Kidney glomerular epithelial cell (primary cell): ENCODE measurements around the gene GCC2.
"Not testable (repeated sequence)": the region's sequence is repeated elsewhere in the genome, so short reads cannot be mapped to it uniquely, and the experiment has no call there.

Experiments
- DNase-seq: peaks from one replicate; lab custom pipeline; 2025; lab: John Stamatoyannopoulos, UW

The GCC2 gene, protein sequence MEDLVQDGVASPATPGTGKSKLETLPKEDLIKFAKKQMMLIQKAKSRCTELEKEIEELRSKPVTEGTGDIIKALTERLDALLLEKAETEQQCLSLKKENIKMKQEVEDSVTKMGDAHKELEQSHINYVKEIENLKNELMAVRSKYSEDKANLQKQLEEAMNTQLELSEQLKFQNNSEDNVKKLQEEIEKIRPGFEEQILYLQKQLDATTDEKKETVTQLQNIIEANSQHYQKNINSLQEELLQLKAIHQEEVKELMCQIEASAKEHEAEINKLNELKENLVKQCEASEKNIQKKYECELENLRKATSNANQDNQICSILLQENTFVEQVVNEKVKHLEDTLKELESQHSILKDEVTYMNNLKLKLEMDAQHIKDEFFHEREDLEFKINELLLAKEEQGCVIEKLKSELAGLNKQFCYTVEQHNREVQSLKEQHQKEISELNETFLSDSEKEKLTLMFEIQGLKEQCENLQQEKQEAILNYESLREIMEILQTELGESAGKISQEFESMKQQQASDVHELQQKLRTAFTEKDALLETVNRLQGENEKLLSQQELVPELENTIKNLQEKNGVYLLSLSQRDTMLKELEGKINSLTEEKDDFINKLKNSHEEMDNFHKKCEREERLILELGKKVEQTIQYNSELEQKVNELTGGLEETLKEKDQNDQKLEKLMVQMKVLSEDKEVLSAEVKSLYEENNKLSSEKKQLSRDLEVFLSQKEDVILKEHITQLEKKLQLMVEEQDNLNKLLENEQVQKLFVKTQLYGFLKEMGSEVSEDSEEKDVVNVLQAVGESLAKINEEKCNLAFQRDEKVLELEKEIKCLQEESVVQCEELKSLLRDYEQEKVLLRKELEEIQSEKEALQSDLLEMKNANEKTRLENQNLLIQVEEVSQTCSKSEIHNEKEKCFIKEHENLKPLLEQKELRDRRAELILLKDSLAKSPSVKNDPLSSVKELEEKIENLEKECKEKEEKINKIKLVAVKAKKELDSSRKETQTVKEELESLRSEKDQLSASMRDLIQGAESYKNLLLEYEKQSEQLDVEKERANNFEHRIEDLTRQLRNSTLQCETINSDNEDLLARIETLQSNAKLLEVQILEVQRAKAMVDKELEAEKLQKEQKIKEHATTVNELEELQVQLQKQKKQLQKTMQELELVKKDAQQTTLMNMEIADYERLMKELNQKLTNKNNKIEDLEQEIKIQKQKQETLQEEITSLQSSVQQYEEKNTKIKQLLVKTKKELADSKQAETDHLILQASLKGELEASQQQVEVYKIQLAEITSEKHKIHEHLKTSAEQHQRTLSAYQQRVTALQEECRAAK (N-terminal part only)

DNA sequence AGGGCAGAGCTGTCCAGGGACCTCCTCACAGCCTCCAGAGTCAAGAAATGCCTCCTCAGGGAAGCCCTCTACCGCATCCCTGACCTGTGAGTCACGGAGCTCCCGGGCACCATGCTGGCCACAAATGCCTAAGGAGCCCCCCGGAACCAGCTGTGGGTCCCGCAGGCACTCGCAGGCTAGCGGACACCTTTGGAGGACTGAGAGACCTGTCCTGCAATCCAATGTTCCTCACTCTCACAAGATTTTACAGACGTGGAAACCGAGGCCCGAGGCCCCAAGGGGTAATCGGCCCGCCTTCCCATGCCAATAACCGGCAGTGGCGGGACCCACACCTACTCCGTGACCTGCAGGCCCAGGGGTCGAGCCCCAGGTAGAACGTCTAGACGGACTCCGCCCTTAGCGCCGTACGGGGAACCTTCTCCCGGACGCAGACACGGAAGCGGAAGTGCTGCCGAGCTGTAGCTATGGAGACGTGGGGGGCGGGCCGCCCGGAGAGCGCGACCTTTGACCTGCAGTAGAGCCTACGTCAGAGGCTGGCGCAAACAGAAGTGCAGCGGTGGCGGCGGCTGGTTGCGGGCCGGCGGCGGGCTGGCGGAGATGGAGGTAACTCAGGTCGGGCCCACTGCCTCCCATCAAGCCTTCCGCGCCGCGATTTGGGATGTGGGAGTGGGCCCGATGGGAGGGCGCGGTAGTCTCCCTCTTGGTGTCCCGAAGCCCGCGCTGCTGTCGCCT, at the start of gene GCC2:
Gene GCC2 (plus strand): TSS at position 529 of the 732 bp plus-strand sequence. CDS start 69 bp downstream, at position 598.
- peak; percentile 86 for DNase-seq

DNA sequence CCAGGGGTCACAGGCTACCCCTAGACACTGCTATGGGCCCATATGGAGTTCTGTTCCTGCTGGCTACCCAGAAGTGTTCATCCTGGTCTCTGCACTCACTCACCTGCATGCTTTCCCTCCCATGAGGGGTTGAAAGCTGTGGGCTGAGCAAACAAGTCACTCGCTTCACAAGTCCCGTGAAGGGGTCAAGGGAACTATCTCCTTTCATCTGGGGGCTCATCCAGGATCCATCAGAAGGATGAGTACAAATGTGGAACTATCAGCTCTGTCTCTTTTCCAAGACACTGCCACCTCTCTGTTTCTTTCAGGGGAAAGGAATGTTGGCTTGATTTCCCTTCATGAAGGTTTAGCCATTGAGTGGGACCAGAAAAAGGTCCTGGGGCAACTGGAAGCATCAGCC, 49.5 kb upstream of the GCC2 start:
- no peak for DNase-seq

DNA sequence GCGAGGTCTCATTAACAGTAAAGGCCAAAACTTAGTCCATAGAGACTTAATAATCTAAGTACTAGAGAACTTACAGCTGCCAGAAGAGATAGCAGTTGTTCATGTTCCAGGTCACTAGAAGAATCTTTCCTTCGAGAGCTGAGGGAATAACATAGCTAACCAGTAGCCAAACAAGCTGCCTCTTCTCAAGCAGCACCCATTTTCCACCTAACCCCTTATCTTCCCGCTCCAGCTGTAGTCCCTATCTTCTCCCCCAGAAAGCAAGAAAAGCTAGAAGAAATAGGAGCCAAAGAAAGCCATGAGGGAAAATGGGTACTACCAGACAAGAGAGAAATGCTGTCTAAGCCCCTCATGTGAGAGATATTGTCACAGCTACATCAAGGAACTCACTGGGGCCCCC, 47.2 kb upstream of the GCC2 start:
- no peak for DNase-seq

DNA sequence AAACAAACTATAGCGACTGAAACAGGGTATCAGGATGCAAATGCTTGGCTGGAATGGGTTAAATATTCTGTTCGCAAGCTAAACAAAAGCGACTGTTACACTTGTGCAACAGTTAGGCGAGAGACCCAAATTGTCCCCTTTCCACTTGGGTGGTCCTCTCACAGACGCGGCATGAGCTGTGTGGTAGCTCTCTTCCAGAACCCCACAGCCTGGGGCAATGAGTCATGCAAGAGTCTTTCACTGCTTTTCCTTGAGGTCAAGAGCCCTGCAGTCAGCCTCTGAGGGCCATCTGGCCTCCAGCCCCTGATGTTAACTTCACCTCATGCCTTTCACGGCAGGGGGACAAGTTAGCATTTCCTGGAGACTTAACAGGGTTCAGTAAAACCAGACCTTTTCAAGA, 45.5 kb upstream of the GCC2 start:
- DNase-seq = no peak

DNA sequence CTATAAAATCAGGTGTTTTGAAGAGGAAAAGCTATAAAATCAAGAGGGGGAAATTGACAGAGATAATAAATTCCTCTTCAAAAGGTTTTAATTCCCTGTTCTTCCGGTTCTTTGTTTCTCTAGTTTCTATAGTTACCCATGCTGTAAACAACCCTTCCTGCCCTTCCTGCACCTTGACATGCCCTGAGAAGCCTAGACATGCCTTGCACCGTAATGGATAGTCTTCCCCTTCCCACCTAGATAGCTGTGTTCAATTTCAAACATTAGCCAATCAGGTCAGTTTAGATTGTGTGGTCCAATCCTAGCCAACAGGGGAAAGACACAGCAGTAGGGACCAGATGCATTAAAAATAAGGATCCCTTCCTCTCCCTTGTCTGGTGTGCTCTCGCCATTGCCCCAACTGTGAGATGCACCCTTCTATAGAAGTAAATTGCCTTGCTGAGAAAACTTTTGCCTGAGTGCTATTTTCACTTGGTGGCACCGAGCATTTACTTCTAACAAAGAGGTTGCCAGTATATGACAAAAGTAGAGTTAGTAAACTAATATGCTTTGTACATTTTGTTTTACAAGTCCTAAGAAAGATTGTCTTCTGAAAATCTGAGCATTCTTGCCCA, 44.1 kb upstream of the GCC2 start:
- no peak for DNase-seq

DNA sequence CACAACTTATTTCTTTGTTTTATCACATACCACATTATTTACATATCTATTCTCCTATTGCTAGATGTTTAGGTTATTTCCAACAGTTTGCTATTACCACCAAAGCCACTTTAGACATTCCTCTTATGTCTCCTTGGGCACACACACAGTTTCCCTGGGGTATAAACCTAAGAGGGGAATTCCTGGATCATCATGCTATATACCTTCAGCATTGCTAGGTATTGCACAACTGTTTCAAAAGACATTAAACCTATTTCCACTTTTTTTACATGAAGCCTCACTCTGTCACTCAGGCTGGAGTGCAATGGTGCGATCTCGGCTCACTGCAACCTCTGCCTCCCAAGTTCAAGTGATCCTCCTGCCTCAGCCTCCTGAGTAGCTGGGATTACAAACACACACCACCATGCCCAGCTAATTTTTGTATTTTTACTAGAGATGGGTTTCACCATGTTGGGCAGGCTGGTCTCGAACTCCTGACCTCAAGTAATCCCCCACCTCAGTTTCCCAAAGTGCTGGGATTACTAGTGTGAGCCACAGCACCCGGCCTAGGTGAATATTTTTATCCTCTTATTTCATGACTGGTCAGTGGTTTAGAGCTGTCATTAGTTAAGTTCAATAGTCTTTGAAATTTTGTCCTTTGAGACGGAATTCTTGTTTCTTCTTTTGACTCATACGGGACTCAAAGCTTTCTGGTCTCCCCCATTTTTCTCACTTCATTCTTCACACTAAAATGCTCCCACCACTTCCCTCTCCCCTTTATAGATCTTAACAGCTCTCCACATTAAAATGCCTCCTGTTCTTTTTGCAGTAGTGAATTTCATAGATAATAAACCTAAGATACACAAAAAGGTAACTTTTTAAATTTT, 40.9 kb upstream of the GCC2 start:
- no peak for DNase-seq

DNA sequence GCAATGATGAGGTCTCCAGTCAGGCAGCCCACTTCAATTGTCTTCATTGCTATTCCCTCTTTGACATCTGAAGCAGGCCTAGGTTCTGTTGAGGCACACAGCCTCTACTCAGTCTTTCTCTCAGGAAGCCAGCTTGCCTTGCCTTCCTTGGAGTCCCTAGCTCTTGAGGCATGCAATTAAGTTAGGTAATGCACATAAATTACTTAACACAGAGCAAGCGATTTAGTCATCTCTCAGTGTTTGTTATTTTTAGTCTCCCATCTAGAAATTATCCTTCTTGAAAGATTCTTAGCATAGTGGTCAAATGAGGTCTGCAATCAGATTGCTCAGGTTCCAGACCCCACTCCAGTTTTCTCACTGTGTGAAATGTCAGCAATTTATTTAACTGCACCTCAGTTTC, 39.2 kb upstream of the GCC2 start:
- DNase-seq = peak; percentile 52

DNA sequence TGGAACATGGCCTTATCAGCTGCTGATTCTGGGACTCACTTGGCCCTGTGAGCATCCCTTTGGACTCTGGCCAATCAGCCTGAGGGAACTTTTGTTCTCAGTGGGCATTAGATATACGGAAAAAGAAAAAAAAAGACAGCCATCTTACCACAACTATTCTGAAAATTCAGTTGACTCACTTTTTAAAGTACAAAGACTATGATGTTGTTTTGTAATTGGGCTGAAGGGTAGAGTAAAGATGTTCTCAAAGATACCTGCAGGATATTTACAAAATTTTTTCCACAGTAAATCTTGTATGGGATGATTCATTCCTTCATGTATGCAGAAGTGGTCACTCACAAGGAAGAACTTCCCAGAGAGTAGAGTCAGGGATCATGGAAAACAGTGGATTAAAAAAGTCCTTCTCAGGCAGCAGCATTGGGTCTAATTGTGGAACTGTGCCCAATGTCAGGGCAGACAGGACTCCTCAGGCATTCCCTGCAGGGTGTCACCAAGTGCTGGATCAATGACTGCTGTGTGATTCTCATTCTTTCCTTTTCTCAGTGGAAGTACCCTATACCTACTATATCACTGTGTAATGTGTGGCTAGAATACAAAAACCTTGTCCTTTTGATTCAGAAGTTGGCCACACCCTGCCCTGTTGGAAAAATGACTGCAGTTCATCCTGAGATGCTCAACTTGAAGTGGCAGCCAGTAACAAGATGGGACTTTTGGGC, 35.9 kb upstream of the GCC2 start:
- peak; percentile 84 for DNase-seq

DNA sequence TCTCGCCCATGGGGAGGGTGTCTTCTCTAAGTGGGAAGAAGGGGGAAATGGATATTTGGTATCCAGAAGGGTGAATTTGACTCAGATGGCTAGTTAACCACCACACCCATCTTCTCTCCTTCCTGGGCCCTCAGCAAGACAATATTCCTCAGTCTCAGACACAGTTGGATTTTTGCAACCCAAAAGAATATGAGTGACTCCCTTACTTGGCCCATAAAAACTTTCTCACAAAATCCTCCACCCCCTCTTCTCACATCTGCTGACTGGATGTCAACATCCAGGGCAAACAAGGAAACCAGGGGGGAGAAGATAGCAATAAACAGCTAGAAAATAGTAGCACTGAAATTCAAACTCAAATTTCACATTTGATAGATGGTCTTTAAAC, 35.3 kb upstream of the GCC2 start:
- DNase-seq = no peak

DNA sequence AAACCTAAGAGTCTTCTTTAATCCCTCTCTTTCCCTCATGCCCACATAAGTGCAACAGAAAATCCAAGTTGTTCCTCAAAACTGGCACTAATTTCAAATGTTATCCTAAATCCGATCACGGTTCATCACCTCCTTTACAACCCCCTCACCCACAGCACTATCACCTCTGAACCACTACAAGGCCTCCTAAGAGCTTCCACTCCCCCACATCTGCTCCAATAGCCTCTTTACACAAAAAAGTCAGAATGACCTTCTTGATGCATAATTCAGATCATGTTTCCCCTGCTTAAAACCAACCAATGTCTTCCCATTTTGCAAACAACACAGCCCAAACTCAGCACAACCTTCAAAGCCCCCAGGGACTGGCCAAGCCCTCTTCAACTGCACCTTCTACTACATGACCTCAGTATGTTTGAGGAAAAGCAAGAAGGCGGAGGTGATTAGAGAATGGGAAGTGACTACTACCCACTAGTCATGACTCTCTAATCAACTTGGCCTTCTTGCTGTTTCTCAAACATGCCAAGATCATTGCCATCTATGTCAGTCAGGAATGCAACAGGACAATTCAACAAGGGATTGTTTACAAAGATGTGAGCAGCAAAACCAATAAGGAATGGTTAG, 34.6 kb upstream of the GCC2 start:
- no peak for DNase-seq

DNA sequence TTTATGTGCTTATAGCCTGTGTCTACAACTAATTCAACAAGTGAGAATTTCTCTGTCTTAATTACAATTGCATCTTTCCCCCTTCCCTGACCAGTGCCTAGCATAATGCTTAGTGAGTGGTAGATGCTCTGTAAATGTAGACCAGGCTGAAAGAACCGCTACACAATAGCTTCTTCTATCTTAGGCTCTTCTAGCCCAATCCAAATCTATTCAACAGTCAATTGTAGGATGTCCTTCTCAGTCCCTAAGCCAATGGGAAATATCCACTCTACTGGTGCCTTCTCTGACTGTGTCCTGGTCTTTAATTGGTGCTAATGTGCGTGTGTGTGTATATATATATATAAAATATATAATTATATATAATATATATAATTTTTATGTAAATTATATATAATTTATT, 34.1 kb upstream of the GCC2 start:
- no peak for DNase-seq

DNA sequence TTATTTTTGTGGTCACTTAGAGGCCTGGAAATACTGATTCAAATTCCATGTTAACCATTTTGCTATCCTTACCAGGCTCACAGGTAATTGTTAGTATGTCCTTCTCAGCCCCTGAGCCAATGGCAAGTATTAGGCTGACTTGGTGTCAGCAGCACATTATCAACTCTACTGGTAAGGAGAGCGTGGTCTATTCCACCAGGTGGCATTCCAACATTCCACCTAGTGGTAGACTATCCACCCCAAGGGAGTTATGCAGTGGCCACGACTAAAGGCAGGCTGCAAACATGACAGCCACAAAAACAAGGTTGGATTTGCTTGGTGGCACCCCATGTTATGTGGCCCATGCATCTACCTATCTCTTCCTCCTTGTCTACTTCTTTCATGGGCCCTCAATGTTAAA, 31.8 kb upstream of the GCC2 start:
- no peak for DNase-seq

DNA sequence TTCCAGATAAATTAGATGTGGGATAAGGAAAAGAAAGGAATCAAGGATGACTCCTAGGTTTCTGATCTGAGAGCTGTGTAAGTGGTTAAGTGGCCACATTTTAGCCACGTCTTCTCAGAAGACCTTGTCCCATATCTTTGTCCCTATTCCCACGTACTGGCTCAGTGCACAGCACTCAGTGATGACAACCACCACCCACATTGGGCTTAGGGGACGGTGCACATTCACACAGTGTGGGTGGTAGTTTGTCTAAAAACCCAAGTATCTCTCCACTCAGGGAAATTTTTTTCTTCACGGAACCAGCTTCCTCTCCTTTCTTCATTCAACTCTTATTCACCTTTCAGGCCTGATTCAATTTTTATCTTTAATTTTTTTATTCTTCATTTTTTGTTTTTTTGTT, 30.6 kb upstream of the GCC2 start:
- DNase-seq = no peak

DNA sequence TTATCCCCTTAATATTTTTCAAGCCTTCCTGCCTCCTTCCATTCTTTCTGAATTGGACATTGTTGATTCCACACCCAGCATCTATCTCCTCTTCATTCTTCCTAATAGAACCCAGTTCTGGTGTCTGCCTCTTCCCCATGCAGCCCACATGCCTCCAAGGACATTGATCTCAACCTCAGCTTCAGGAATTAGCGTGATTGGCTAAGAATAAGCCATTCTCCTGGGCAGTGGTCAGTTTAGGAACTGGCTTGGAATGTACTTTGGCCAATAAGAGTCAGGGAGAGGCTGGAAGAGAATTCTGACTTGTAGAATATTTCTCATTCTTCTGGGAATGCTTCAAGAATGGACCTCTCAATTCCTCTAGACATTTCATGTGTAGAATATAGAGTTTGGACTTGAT, 25.9 kb upstream of the GCC2 start:
- DNase-seq = no peak

DNA sequence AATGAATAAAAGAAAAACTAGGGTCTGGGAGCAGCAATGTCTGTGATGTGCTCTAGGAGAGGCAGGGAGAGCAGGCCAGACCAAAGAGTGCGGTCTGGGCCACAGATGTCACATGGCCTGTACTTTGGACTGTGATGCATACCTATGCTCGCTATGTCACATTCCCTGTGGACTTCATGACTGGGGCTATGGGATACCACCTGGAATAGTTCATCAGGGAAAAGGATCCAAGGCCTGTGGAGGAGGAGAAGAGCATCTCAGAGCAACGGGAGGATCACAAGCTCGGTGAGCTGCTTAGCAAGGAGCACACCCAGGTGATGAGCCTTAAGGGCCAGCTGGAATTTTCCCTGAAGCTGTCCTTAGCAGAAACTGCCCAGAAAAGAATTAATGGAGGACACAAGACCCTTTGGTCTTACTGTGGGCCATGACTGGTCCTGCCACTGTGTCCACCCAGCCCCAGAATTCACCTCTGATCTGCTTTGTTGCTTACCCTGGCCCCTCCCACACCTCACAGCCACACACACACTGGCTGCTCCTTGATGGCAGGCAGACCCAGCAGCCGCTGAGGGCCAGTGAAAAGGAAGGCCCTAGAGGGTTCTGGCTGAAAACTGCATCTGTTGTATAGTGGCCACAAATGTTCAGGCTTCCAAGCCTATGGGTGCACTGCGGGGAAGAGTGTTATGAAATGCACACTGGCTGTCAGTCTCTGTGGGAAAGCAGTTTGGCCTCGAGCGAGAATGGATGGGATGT, 25.3 kb upstream of the GCC2 start:
- DNase-seq = no peak

DNA sequence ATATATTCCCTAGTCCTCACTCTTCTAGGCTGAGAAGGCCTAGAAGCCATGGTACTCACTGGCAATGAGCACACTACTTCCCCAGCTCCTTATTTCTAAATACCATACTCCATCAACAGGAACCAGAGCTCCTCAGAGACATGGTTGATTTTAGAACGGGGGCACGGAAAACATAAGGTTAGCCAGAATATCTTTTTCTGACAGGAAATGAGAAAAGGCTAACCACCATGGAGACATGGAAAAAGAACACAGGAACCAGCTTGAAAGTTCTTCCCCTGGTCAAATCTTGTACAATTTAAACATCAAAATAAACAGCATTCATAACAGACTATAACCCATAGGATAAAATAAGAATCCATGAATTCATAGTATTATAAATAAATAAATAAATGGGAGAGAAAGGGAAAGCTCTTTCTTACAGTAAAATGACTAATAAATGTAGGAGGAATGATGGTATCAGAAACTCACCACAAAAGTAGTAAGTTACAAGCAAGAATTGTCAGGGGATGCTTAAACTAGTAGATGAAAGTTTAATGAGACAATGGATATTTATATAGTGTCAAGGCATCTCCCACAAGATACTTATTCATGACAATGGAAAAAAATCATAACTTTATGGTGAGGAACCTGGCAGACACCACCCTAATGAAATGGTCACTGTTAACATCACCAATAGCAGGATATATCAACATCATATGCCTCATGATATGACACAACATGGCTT, 20.6 kb upstream of the GCC2 start:
- DNase-seq = no peak

DNA sequence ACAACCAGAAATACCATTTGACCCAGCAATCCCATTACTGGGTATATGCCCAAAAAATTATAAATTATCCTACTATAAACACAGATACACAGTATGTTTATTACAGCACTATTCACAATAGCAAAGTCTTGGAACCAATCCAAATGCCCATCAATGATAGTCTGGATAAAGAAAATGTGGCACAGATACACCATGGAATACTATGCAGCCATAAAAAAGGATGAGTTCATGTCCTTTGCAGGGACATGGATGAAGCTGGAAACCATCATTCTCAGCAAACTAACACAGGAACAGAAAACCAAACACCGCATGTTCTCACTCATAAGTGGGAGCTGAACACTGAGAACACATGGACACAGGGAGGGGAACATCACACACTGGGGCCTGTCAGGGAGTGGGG, 13.4 kb upstream of the GCC2 start:
- not testable (repeated sequence) for DNase-seq

DNA sequence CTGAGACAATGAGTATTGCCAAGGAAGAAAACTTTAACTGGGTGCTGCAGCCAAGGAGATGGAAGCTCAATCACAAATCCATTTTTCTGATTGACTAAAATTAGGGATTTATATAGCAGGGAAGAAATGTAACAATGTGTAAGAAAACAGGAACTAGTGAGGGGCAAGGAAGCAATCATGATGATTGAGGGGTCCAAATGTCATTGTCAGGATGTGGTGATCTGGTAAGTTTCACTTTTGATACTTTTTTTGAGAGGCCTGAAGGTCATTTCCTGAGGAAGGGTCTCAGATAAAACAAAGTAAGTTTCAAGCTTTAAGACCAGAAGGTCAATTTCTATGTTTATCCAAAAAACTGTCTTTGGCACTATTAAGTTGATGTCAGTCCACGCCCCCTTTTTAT, 12.0 kb upstream of the GCC2 start:
- no peak for DNase-seq
